ENCODE data around the gene CLIC3.

The CLIC3 gene

GRCh38 chr9:136969150-136969549 lies 27.2 kb downstream of the CLIC3 start:
- TF ChIP-seq CTCF (conservative IDR thresholded peaks at IDR 0.05) = no peak
- H3K27ac ChIP-seq = no peak overlapping the region

GRCh38 chr9:136968333-136969127 lies 27.8 kb downstream of the CLIC3 start:
- H3K27ac ChIP-seq = no peak overlapping the region
- no peak for TF ChIP-seq CTCF (conservative IDR thresholded peaks at IDR 0.05)

GRCh38 chr9:136965771-136966484 lies 30.4 kb downstream of the CLIC3 start:
- no peak for TF ChIP-seq CTCF (conservative IDR thresholded peaks at IDR 0.05)
- H3K27ac ChIP-seq = no peak overlapping the region

GRCh38 chr9:136964833-136965422 lies 31.4 kb downstream of the CLIC3 start:
- H3K27ac ChIP-seq = no peak overlapping the region
- TF ChIP-seq CTCF (conservative IDR thresholded peaks at IDR 0.05) = no peak

GRCh38 chr9:136964171-136964689 lies 32.1 kb downstream of the CLIC3 start:
- TF ChIP-seq CTCF (conservative IDR thresholded peaks at IDR 0.05) = no peak

GRCh38 chr9:136963751-136964150 lies 32.6 kb downstream of the CLIC3 start:
- no peak for TF ChIP-seq CTCF (conservative IDR thresholded peaks at IDR 0.05)
- H3K27ac ChIP-seq = no peak overlapping the region

More at GRCh38 chr9:136964171-136964689, 32.1 kb downstream of the CLIC3 start:
- no peak overlapping the region for H3K27ac ChIP-seq

- no peak overlapping the region for H3K27ac ChIP-seq
- no peak for TF ChIP-seq CTCF (conservative IDR thresholded peaks at IDR 0.05)
Measured at GRCh38 chr9:136963341-136963740, 33.0 kb downstream of the CLIC3 start.

All from VCaP (cell line).